BJ (cell line): Measurements from ENCODE around the gene QRICH1. TPM values are rescaled to one million over a fixed set of nuclear protein-coding genes. Genes with fewer than 3 reads are reported as not detected.

Experiments
- CTCF ChIA-PET: fragments of 350-600 bp; formaldehyde crosslinking; extraction: SDS; loops from one replicate; lab custom pipeline; 2021; ENCODE audit warnings: antibody characterized with exemption, inconsistent platforms; lab: Yijun Ruan, JAX
- POLR2A ChIA-PET: fragments of 300-600 bp; sonication (Branson Sonifier 250); formaldehyde crosslinking; extraction: SDS; loops from one replicate; lab custom pipeline; 2021; ENCODE audit warnings: antibody characterized with exemption; lab: Charles Lee
- DNase-seq: peaks from one replicate; pipeline ENCODE4 v3.0.0-alpha.2; 2011; ENCODE audit warnings: low read depth
- H3K27me3 ChIP-seq: 2 replicates; pipeline ENCODE4 v1.6.0; 2011; ENCODE audit warnings: low read length; ENCODE audit not compliant: control insufficient read depth, insufficient read depth
- H3K36me3 ChIP-seq: 2 replicates; pipeline ENCODE4 v1.5.1; 2011; ENCODE audit warnings: low read length; ENCODE audit not compliant: control insufficient read depth, insufficient read depth
- H3K4me3 ChIP-seq: 2 replicates; pipeline ENCODE4 v1.5.1; 2011; ENCODE audit warnings: low read depth, mild to moderate bottlenecking, control low read depth, low read length
- polyA plus RNA-seq: library from polyadenylated mRNA; depleted of rRNA; stranded (reverse); fragments of >200 nt; gene quantifications from 2 replicates; pipeline ENCODE4 v1.2.3, GENCODE V29; 2011
- TF ChIP-seq, protein P1 (sequence below): IDR thresholded peaks from 2 replicates; pipeline ENCODE4 v1.5.1; 2011; ENCODE audit warnings: low read depth, mild to moderate bottlenecking, control low read depth, inconsistent platforms, low read length, moderate library complexity; ENCODE audit not compliant: insufficient read depth

Gene QRICH1
- polyA plus RNA-seq, 1 experiment, result 77.3 TPM

DNA sequence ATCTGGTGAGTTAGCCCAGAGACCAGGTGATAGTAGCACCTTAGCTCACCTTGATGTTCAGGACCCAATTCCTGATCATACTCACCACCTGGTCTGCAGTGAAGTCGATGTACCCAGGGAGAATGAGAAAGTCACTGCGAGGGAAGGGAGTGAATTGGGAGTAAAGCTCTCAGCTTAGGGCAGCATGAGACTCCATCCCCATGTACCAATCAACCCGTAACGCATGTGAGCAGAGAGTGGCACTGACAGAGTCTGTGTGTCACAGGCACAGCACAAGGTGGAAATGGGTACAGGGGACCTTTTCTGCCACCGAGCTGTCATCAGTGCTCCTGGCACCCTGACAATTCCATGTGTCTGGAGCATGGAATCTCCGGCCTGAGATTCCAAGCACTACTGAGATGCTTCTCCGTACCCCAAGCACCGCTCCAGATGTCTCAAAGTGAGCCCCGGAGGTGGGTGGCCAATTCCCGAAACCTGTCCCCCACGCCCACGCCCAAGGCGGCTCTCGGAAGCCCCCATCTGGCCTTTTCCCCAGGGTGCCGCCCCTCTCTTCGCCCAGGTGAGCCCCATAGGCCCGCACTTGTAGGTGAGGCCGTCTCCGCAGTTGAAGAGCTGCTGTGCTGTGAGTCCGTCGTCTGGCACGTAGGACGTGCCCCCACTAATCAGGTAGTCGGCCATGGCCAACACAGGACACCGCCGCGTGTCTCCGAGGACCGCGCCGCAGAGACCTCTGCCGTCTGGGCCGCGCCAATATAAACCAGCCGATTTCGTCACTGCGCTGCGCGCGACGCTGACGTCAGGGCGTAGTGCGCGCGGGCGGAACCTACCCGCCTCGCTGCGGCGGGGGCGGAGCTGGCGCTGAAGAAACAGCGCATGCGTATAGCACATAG is 65.0 kb downstream of the QRICH1 start, which contains the start of gene IMPDH2:
Gene IMPDH2 (minus strand): TSS at position 726 of the 890 bp plus-strand sequence. CDS start 48 bp downstream, at position 678.
- peak; percentile 75 for DNase-seq
- no peaks in the 10 kb centered on the region for H3K27me3 ChIP-seq
- POLR2A ChIA-PET, result interaction anchor here (0.6 to 1.3 kb wide), 5 partner anchors 8 to 902 kb away, joined by 3 to 6 read pairs (median 4); partner anchors contain the start of gene WDR6
- peaks cover 44% of the 10 kb centered on the region for H3K36me3 ChIP-seq
- TF ChIP-seq, protein P1, sequence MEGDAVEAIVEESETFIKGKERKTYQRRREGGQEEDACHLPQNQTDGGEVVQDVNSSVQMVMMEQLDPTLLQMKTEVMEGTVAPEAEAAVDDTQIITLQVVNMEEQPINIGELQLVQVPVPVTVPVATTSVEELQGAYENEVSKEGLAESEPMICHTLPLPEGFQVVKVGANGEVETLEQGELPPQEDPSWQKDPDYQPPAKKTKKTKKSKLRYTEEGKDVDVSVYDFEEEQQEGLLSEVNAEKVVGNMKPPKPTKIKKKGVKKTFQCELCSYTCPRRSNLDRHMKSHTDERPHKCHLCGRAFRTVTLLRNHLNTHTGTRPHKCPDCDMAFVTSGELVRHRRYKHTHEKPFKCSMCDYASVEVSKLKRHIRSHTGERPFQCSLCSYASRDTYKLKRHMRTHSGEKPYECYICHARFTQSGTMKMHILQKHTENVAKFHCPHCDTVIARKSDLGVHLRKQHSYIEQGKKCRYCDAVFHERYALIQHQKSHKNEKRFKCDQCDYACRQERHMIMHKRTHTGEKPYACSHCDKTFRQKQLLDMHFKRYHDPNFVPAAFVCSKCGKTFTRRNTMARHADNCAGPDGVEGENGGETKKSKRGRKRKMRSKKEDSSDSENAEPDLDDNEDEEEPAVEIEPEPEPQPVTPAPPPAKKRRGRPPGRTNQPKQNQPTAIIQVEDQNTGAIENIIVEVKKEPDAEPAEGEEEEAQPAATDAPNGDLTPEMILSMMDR, result 0 out of 2 replicates have a peak, but pooled peaks have one; percentile 12
- CTCF ChIA-PET, result interaction anchor here (1.0 to 1.2 kb wide), 2 partner anchors 40 to 41 kb away, joined by 3 to 6 read pairs; partner anchors contain the start of gene P4HTM
- H3K4me3 ChIP-seq, result peak within 1 kb of the TSS; percentile 75

- Histone ChIP-seq H3K36me3 (peaks cover 45% of the 10 kb centered on the region), H3K27me3 (no peaks in the 10 kb centered on the region), H3K4me3 (peak overlapping the region; percentile 75)
- DNase-seq, result no peak
- TF ChIP-seq, protein P1, result no peak
- ChIA-PET CTCF (no interaction called here), POLR2A (interaction anchor here (0.6 kb wide), 1 partner anchor 903 kb away, joined by 4 read pairs; no protein-coding TSS in a partner anchor)
These were observed 65.6 kb downstream of the QRICH1 start for GRCh38 chr3:49028298-49028672.

DNA sequence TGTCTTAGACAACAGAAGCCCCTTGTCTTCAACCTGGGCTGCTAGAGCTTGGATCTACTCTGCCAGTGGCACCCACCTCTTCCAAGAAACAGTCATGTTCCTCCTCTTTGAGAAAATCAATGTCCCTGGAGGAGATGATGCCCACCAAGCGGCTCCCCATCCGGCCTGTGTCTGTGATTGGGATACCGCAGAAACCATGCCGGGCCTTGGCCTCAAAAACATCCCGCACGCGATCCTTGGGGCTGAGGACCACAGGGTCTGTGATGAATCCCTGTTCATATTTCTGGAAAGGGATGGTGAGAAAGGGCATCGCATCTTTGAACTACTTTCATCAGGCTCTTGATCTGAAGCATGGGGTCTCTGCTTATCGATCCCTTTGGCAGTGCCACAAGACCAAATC is 66.2 kb downstream of the QRICH1 start:
- H3K4me3 ChIP-seq, result no peak overlapping the region
- ChIA-PET CTCF (no interaction called here), POLR2A (no interaction called here)
- TF ChIP-seq, protein P1, result no peak
- no peaks in the 10 kb centered on the region for H3K27me3 ChIP-seq
- H3K36me3 ChIP-seq, result peaks cover 43% of the 10 kb centered on the region
- DNase-seq, result no peak

- ChIA-PET CTCF (no interaction called here), POLR2A (interaction anchor here (0.5 kb wide), 1 partner anchor 466 kb away, joined by 9 read pairs; no protein-coding TSS in a partner anchor)
- Histone ChIP-seq H3K36me3 (peaks cover 38% of the 10 kb centered on the region), H3K27me3 (no peaks in the 10 kb centered on the region), H3K4me3 (no peak overlapping the region)
- TF ChIP-seq, protein P1, result no peak
- DNase-seq, result no peak
These were observed 67.3 kb downstream of the QRICH1 start for GRCh38 chr3:49026536-49026935.
